NCI-H1930 (cell line): ENCODE measurements around the gene CAMK2B.

Source experiments
- DNase-seq, 2 experiments: peaks; one replicate each; lab custom pipeline; 2025; lab: John Stamatoyannopoulos, UW

The CAMK2B gene

DNA sequence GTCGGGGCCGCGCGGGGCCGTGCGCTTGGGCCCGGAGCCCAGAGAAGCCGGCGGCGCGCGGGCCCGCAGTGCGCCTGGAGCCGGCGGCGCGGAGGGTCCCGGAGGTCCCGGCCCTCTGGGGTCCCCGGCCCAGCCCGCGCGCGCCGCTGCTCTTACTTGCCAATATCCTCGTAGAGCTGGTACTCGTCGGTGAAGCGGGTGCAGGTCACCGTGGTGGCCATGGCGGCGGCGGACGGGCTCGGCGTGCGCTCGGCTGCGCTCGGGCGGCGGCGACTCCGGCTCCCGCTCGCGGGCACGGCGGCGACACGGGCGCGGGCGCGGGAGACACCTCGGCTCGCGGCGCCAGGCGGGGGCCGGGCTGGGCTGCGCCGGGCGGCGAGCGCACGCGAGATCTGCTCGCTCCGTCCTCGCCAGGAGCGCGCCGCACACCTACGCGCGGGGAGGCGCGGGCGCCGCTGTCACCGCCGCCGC is at the start of gene CAMK2B:
Gene CAMK2B, minus strand, starts transcription at position 394 of the 471 bp plus-strand sequence. Its CDS starts 173 bp downstream, at position 221.
- peak in 1 of 2 experiments; percentile 7 for DNase-seq

DNA sequence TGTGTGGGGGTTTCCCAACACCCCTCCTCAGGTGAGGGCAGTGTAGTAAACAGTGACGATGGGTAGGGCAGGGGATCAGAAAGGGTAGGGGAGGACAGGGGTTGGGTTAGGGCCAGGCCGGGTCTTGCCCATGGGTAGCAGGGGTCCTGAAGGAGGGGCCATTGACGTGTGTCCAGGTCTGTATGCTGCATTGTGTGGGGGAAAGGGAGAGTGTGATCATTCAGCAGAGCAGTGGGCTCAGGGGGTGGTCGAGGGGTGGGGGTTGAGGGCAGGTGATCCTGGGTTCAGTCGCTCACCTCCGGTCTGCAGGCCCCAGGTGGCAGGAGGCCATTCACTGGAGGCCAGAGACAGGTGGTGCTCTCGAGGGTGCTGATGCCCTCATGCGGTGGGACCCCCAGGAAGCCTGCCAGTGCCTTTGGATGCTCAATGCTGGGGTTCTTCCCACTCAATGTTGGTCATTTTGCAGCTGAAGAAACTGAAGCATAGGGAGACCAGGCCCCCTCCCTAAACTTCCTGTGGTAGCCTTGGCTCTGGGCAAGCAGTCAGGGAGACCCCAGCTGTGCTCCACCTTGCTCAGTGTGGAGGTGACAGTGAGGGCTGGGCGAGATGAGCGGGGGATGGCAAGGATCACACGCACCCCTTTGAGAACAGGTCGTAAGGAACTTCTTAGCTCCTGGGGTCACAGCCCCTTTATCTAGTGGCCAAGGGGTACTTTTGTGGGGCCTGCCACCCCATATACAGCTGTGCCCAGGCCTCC is 48.8 kb upstream of the CAMK2B start:
- DNase-seq, result no peak

DNA sequence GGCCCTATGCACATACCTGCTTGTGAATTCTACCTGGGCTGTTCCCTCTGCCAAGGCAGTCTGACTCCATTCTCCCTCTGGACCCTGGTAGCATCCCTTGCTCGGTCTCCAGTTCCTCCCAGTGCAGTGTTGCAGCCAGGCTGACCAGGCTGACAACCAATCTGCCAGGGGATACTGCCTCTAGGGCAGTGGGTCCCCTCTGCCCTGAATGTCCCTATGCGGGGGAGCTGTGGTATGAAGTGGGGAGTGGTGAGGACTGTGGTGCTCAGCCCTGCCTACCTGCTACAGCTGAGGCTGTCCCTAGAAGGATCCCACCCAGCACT is 48.0 kb upstream of the CAMK2B start:
- no peak for DNase-seq

DNA sequence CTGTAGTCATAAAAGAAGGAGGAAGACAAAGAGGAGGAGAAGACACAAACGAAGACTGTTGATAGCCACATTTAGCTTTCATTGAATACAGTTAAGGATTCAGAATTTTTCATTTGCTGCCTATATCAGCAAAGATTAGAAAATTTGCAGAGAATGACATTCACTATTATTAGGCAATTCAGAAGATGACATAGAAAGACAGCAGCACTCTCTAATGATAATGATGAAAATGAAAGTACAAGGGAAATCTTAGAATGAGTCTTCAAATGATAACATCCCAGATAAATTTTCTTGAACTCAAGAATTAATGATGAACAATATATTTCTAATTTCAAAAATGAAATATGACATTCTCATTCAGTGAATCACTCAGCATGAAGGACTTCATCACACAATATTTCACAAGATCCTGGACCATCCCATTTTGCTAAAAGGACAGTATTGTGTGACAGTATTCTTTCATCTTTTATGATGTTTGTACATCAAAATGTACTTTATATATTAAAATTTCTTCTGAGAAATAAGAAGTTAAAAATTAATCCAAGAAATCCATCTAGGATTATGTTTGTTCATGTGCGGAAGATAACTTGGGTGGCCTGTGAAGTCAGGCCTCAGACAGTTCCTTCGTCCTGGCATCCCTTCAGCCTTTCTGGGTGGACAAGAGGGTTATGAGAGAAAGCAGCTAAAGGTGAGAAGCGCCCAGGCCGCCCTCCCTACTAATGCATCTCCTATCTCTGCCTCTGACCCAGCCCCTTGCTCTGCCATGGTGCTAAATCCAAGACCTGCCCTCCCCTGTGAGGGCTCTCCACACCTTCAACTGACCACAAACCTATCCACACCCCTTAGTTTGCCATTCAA is 47.4 kb upstream of the CAMK2B start:
- no peak for DNase-seq

DNA sequence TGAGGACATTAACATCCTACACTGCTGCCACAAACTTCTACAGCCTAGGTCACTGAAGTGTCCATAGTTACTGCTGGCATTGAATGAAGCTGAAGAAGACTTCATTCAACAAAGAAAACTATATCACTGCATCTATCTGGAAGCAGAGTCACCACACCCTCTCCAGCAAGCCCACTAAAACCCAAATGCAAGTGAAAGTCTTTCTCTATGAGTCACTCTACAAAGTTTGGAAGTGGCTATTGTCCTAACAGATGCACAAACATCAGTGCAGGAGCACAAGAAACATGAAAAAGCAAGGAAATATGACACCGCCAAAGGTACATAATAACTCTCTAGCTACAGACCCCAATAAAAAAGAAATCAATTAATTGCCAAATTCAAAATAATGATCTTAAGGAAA is 43.5 kb upstream of the CAMK2B start:
- DNase-seq, result no peak

DNA sequence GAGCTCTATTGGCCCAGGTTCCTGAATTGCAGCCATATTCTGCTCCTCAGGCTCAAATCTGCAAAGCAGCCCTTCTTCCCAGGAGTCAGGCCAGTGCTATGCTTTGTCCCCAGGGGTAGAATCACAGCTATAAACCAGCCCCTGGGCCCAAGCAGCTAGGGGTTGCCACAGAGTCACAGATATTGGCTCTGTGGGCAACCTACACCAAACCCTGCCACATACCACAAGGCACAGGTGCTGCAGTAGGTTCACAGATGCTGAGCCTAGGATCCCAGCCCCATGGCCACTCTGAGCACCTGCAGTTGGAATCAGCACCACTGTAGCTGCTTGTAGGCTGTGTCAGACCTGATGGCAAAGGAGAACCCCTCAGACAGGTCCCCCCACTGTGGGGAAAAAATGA is 43.1 kb upstream of the CAMK2B start:
- no peak for DNase-seq

DNA sequence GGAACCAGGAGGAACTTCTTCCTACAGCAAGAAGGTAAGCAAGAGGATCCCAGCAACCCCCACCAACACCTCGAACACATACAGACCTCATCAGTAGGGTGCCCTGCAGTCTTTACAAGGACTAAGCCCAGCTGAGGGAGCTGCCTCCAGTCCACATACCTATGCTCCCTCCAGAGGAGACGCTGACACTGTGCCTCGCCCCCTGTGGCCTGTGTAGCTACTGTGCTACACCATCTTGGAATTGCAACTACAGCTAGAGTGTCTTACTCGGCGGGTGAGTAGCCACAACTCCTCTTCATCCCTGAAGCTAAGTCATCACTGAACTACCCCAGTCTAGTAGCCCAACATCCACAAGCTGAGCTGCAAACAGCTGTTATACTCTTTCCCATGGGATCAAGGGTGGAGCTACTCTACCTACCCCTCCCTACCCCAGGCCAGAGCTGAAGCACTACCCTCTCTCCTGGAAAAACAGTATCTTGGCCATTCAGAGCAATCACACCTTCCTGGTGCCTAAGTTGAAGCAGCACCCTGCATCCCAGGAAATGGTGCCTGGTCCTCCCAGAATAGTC is 42.2 kb upstream of the CAMK2B start:
- no peak for DNase-seq

DNA sequence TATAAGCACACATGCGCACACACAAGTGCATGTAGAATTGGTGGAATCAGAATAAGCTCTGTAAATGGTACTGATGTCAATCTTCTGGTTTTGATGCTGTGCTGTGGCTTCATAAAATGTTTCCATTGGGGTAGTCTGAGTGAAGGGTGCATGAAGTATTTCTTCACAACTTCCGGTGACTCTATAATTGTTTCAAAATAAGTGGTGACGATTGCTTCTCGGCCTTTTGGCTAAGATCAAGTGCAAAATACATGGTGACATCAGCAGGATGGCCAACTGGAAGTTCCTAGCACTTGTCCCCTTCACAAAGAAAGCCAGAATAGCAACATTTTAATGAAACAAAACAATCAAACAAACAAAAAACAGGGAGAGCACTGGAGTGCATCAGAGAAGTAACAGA is 41.6 kb upstream of the CAMK2B start:
- DNase-seq, result no peak

DNA sequence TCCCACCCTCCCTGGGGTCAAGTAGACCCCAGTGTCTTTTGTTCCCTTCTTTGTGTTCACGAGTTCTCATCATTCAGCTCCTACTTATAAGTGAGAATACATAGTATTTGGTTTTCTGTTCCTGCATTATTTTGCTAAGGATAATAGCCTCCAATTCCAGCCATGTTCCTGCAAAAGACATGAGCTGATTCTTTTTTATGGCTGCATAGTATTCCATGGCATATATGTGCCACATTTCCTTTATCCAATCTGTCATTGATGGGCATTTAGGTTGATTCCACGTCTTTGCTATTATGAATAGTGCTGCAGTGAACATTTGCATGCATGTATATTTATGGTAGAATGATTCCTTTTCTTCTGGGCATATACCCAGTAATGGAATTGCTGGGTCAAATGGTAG is 28.3 kb upstream of the CAMK2B start:
- no peak for DNase-seq

DNA sequence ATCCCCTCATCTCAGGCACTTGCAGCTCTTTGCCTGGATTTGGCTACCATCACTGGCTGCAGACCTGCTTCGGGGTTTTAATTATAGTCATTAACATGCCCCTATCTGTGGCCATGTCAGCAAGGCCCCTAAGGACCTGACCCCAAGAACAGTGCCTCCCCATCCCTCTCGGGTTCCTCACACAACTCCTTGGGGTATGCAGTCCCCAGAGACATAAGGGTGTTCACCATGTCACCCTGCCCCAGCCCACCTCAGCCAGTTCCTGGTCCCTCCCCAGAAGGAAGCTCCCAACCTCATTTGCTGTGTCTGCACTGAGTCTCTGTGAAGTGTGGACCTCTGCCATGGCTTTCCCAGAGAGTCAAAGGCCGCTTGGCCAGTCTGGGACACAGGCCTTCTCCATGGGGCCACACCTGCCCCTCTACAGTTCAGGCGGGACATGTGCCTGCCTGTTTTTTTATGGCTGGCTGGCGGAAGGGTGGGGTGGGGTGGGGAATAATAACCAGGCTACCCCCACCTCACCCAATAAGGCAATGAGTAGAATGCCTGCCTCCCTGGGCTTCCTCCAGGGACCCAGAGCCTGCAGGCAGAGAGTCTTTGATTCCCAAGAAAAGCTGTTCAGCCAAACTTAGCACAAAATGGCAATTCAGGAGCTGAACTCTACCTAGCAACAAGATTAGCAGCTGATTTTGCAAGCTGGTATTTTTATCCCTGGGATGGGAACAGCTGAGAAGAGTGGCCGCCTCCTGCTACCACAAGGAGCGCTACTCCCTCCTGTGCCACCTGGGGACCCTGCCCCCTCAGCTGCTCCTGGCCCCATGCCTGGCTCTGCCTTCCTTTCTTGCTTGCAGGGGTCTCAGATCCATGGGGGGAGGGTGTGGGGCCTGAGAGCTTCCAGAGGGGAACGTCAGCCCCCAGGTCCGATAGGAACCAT is 23.7 kb upstream of the CAMK2B start:
- no peak for DNase-seq

DNA sequence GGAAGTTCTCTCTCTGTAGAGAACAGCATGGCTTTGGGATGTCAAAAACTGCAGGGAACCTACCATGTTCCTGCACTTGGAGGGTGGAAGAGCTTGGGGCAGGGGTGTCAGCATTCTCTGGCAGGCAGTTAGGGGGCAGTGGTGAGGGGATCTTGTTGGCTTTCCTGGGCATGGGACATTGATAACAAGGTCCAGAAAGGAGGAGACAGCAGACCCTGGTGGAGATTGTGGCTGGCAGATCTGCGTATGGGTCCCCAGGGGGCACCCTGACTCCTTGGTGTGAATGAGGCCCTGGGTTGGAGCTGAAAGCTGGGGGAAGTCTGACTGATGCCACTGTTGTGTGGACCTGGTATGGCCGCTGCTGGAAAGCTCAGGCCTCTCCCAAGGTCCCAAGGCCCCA is 22.9 kb upstream of the CAMK2B start:
- no peak for DNase-seq

DNA sequence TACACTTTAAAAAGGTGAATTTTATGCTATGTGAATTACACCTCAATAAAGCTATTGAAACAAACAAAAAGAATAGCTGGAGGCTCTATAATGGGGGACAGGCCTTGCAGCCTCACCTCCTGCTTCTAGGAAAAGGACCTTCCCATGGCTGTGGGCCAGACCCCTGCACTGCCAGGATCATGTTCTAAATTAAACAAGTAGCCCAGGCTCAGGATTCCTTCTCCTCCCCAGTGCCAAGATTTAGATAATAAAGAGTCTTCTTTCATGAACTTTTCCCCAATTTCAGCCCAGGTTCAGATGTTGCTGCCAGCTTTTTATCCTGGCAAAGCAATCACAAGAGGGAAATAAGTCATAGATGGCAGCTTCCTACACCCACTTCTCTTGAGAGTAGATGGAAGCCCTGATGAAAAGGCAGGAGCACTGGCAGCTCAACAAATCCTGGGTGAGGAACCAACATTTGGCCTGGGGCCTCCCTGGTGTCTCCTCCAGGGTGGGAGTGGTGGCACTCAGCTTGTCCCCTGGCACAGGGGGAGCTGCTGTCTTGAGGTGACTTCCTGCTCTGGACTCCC is 22.2 kb upstream of the CAMK2B start:
- DNase-seq, result no peak

DNA sequence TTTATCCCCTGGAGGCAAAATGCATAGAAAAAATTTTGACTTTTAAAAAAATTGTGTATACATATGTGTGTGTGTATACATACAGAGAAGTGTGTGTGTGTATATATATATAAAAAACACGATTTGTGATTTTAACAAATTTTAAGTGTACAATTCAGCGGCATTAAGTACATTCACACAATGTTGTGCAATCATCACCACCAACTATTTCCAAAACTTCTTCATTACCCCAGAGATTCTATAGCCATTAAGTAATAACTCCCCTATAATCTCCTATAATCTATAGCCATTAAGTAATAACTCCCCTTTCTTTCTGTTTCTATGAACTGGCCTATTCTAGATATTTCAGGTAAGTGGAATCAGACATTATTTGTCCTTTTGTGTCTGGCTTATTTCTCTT is 20.7 kb upstream of the CAMK2B start:
- DNase-seq, result no peak

DNA sequence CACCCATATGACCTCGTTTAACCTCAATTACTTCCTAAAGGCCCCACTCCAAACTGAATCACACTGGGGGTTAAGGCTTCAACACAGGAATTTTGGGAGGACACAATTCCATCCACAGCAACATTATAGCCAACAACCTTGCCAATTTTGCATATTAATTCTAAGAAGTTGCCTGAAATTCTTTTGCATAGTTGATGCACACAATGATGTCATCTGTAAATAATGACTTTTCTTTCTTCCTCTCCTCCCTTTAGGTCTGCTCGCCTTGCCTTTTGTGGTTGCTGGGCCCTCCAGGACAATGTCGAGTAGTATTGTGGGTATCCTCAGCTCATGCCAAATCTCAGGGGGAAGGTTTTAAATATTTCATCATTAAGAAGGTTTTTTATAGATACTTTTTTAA is 16.0 kb upstream of the CAMK2B start:
- DNase-seq, result no peak

DNA sequence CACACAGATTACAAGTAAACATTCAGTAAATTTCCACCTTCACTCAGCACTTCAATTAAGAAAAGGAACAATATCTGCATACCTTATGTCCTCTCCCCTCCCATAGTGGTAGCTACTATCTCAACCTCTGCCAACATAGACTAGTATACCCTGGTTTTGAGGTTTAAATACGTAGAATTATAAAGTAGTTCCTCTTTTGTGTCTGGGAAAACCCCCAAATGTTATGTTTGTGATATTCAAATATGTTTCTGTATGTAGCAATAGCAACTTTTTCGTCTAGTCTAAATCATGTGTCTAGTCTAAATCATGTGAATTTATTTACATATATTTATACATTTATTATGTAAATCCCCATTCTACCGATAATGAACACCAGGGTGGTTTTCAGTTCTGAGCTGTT is 13.2 kb upstream of the CAMK2B start:
- DNase-seq, result no peak

DNA sequence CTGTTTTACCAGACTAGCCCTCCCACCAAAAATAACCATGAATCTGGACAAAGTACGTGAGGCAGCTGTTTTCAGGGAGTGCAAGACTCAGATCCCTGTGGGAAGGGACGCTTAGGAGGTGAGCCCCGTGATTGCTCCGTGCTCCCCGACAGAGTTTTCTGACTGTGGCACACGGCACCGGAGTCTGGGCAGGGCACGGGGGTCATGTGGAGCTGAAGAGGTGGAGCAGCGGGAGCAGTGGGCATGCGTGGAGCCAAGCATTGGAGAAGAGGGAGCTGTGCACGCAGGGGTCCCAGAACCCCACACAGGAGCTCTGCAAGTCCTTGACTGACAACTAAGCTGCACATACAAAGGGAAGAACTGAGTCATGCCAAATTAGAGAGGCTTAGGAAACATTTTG is 11.1 kb upstream of the CAMK2B start:
- no peak for DNase-seq

DNA sequence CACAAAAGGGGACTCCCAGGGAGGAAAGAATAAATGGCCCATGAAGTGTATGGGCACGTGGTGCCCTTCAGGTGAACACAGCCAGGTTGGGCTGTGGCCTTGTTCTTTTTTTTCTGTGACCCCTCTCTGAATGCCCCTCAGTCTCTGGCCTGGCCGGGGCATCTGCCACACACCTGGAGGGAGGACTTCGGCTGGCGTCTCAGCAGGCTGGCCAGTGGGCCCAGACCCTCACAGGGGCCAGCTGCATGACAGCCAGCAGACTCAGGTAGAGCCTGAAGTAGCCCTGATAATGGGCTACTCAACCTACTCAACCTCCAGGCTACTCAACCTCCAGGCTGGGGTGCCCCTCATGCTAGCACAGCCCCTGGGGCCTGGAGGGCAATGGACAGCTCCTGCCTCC is 9.8 kb upstream of the CAMK2B start:
- no peak for DNase-seq

DNA sequence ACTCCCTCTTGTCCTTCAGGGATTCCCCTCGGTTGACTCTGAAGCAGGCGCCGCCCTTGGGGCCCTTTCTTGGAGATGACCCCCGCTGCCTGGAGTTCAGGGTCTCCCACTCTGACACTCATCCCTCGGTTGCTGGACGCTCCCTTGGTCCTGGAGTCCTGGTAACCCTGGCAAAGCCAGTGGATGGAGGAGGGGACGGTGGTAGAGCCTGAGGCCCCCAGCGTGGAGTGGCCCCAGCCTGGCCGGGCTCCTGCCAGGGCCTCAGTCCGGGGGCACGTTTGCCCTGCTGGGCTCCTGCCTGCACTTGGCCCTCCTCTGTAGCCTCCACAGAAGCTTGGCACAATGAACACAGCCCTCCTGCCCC is 9.3 kb upstream of the CAMK2B start:
- DNase-seq, result no peak

DNA sequence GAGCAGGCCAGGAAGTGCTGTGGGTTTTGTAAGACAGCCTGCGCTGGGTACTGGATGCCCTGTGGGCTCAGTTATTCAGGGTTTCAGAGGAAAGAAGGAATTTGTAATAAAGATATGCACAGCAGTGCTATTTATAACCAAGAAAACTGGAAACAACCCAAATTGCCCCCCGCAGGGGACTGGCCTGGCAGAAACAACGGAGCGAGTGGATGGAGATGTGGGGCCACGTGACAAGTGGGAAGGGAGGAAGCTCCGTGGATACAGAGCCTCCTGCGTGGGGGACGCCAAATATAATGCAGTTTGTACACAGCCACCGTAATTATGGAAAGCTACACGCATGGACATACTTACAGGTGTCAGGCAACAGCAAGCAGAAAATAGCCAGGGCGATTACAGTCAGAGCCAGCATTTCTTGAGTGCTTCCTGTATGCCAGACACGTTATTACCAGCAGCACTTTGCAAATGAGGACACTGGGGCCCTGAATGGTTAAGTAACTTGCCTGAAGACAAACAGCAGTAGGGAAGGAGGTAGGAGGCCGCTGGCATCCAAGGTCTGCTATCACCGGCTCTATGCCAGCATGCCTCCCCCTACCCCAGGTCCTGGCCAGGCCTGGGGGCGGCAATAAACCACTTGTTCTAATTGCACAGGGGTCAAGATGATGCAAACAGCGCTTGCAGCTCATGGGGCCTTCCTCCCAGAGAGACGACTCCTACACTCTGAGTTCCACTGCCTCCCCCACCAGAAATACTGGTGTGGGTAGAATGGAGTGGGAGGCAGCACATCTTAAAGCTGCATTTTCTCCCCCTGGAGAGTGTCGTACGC is 8.7 kb upstream of the CAMK2B start:
- DNase-seq, result no peak

DNA sequence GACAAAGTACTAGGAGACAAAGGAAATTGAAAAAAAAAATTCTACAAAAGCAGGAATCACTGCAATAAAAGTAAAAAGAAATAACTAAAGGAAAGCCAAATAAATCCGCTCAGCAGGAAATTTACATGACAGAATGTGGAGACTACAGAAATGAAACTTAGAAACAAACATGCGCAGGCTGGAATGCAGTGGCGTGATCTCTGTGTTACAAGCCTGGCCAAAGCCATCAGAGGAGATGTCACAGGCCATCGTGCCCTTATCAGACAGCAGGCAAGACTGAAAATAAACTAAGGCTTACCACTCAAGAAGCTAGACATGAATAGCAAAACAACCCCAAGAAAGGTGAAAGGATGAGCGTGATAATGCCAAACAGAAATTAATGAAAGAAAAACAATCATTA is 6.3 kb upstream of the CAMK2B start:
- no peak for DNase-seq

DNA sequence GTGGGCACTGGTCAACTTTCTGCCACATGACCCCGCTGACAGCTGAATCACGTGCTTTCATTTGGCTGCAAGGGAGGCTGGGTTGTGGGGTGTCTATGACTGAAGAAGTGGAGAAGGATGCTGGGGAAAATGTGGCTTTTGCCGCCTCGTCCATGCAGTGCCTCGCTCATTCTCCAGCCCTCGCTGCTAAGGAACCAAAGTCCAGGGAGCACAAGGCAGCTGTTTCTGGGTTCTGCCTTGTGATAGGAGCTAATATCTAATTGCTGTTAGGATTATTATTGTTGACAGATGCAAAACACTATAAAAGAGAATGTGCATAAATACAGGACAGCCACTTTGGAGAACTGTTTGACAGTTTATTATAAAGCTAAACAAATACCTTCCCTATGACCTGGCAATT is 4.9 kb upstream of the CAMK2B start:
- DNase-seq, result no peak
